Thyroid gland (tissue), 4 donors: ENCODE data around the gene PHLDB3.

Source experiments
- POLR2A ChIP-seq, 2 donors: fragments of 450-650 bp; IDR thresholded peaks; one replicate each; pipeline ENCODE4 v1.6.1; 2017; ENCODE audit warnings: antibody characterized with exemption in 2 of 2, mild to moderate bottlenecking in 2 of 2, moderate library complexity in 1 of 2
- TF ChIP-seq, protein P1 (sequence below), 6 experiments: fragments of 200-600 bp in 3 of 6; fragments of 450-650 bp in 3 of 6; sonication (generic) in 3 of 6; IDR thresholded peaks; one replicate each; pipeline ENCODE4 v1.5.1; 2016 to 2019; ENCODE audit warnings: antibody characterized with exemption in 6 of 6, mild to moderate bottlenecking in 2 of 6, inconsistent platforms in 1 of 6, moderate library complexity in 1 of 6

DNA sequence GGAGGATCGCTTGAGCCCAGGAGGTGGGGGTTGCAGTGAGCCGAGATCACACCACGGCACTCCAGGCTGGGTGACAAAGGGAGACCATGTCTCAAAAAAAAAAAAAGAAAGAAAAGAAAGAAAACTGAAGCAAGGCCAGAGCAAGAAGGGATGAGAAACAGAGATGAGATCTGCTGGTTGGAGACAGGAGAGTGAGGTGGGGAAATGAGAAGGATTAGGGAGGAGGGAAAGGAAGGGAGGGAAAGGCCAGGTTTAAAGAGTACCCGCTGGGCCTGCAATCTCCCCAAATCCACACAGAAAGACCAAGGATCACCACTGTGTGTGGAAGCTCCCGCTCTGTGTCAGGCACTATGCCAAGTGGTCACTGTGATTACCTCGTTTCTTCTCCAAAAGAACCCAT, 22.8 kb downstream of the PHLDB3 start:
- TF ChIP-seq, protein P1, sequence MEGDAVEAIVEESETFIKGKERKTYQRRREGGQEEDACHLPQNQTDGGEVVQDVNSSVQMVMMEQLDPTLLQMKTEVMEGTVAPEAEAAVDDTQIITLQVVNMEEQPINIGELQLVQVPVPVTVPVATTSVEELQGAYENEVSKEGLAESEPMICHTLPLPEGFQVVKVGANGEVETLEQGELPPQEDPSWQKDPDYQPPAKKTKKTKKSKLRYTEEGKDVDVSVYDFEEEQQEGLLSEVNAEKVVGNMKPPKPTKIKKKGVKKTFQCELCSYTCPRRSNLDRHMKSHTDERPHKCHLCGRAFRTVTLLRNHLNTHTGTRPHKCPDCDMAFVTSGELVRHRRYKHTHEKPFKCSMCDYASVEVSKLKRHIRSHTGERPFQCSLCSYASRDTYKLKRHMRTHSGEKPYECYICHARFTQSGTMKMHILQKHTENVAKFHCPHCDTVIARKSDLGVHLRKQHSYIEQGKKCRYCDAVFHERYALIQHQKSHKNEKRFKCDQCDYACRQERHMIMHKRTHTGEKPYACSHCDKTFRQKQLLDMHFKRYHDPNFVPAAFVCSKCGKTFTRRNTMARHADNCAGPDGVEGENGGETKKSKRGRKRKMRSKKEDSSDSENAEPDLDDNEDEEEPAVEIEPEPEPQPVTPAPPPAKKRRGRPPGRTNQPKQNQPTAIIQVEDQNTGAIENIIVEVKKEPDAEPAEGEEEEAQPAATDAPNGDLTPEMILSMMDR (IDR thresholded peaks at IDR 0.05) = no peak
- TF ChIP-seq POLR2A (IDR thresholded peaks at IDR 0.05) = no peak
